PC-3 (cell line): ENCODE results near the gene RGS3.

Experiments used
- CTCF ChIP-seq: fragments of 300-600 bp; sonication (generic); conservative IDR thresholded peaks from 2 replicates; pipeline ENCODE4 v1.5.1; 2017; ENCODE audit warnings: antibody characterized with exemption, low read depth, mild to moderate bottlenecking, low read length
- EZH2phosphoT487 ChIP-seq: fragments of 300-600 bp; sonication (generic); IDR thresholded peaks from 2 replicates; pipeline ENCODE4 v1.6.1; 2018; ENCODE audit warnings: mild to moderate bottlenecking, antibody characterized with exemption, low read length, borderline replicate concordance

GRCh38 chr9:113608082-113608685 is 144.7 kb downstream of the RGS3 start:
- no peak for TF ChIP-seq EZH2phosphoT487
- no peak for TF ChIP-seq CTCF
